HG03045 (cell line): ENCODE results near the gene TCAF1.
A peak's percentile ranks its signal among the peaks of the same experiment; 100 is the strongest.

Experiments
- ATAC-seq: cut with Tn5 transposase; IDR thresholded peaks from one replicate; pipeline ENCODE4 v1.9.1; 2021; ENCODE audit warnings: mild to moderate bottlenecking, moderate library complexity; ENCODE audit not compliant: unreplicated experiment

The TCAF1 gene, protein sequence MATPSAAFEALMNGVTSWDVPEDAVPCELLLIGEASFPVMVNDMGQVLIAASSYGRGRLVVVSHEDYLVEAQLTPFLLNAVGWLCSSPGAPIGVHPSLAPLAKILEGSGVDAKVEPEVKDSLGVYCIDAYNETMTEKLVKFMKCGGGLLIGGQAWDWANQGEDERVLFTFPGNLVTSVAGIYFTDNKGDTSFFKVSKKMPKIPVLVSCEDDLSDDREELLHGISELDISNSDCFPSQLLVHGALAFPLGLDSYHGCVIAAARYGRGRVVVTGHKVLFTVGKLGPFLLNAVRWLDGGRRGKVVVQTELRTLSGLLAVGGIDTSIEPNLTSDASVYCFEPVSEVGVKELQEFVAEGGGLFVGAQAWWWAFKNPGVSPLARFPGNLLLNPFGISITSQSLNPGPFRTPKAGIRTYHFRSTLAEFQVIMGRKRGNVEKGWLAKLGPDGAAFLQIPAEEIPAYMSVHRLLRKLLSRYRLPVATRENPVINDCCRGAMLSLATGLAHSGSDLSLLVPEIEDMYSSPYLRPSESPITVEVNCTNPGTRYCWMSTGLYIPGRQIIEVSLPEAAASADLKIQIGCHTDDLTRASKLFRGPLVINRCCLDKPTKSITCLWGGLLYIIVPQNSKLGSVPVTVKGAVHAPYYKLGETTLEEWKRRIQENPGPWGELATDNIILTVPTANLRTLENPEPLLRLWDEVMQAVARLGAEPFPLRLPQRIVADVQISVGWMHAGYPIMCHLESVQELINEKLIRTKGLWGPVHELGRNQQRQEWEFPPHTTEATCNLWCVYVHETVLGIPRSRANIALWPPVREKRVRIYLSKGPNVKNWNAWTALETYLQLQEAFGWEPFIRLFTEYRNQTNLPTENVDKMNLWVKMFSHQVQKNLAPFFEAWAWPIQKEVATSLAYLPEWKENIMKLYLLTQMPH

DNA sequence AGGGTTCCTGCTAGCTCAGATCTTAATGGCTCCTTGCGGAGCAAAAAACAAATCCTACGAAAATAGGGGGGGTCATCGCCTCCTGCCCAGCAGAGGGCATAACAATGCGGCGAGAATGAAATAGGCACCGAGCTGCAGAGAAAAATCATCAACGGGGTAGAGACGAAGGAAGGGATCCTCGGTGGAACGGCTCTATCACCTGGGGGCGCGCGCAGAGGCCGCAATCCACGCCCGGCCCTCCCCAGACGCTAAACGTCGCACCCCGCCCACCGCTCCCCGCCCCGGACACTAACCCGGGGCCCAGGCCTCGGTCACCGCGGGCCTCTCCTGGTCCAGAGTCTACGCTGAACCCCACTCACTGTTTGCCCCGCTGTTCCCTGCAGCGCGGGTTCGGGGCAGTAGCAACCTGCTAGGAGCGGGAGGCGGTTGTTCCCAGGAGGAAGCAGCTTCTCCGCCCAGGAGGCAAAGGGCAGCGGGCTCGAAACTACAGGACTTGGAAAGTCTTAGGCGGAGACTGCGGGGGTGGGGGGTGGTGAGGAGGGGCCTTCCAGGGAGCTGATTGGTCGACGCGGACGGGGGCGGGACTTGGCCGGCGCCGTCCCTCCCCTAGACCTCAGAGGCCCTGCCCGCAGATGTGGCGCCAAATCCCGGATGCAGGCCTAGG lies at the start of gene TCAF1:
TSS of gene TCAF1 (minus strand) at position 509 of the 664 bp plus-strand sequence. CDS start 25,568 bp downstream, outside the sequence.
- peak; percentile 95 for ATAC-seq

DNA sequence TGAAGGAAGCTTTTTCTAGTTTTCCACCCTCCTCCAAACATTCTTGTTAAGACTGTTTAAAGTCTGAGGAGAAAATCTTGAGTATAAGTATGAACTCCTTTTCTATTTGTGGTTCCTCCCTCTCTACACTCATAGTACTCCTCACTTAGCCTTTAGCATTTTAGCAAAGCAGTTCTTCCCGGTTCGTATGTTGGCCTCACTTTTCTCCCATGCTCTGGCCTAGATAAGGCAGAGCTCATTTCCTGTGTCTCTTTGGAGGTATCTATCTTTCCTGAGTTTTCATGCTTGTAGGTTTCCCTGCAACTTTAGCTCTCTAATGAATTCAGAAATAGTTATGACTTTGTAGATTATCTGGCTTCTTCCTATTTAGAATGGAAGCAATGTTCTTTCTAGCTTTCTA lies 46.8 kb upstream of the TCAF1 start:
- no peak for ATAC-seq

DNA sequence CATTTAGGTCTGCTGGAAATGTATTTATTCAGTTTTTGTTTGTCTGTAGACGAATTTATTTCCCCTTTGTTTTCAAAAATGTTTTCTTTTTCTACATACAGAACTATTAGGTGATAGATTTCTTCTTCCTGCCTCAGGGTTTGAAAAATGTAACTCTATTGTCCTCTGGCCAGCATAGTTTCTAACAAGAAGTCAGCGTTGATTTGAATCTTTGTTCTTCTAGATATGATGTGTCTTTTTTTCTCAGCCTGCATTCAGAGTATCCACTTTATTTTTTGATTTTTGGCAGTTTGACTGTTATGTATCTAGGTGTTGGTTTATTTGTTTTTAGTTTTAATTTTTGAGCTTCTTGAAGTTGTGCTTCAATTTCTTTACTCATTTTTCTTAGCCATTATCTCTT lies 45.1 kb upstream of the TCAF1 start:
- ATAC-seq: no peak

DNA sequence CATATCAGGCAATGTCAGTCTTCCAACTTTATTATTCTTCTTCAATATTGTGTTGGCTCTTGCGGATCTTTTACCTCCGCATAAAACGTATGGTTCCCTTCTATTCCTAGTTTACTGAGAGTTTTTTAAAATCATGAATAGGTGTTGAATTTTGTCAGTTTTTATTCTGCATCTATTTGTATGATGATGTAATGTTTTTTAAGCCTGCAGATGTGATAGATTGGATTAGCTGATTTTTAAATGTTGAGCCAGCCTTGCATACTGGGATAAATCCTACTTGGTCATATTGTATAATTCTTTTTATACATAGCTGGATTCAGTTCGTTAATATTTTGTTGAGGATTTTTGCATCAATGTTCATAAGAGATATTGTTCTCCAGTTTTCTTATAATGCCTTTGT lies 43.4 kb upstream of the TCAF1 start:
- ATAC-seq: no peak

DNA sequence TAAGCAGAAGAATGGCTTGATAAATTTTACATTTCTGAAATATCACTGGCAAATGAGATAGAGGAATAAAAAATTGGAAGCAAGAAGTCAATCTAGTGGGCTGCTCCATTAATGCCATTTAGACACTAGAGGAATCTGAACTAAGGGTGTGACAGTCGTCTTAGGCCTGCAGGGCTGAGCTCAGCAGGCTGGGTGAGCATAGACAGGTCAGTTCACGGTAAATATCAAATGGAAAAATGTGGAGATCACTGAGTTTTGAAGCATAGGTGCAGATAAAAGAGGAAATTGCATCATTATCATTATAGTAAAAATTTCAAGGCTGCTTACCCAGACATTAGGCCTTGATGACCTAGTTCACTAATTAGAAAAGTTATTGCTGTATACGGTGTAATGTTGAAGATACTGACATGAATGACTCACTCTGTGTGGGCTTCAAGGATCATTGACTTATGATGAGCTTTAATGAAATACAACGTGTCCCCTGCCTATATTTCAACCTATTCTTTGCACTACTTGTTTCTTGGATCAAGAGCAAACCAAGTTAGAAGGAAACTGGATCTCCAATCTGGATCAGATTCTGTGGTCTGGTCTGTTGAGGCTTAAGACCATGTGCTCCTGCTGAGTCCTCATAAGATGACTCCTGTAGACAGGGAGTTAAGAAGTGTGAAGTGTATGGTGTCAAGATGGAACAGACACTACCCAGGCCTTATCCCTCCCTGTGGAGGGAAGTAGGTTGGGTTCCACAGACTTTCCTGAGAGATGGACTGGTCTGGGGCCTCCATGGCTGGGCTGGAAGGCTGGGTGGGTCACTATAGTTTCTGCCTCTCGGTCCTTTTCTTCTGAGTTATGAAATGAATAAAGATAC lies 36.6 kb upstream of the TCAF1 start:
- ATAC-seq: no peak

DNA sequence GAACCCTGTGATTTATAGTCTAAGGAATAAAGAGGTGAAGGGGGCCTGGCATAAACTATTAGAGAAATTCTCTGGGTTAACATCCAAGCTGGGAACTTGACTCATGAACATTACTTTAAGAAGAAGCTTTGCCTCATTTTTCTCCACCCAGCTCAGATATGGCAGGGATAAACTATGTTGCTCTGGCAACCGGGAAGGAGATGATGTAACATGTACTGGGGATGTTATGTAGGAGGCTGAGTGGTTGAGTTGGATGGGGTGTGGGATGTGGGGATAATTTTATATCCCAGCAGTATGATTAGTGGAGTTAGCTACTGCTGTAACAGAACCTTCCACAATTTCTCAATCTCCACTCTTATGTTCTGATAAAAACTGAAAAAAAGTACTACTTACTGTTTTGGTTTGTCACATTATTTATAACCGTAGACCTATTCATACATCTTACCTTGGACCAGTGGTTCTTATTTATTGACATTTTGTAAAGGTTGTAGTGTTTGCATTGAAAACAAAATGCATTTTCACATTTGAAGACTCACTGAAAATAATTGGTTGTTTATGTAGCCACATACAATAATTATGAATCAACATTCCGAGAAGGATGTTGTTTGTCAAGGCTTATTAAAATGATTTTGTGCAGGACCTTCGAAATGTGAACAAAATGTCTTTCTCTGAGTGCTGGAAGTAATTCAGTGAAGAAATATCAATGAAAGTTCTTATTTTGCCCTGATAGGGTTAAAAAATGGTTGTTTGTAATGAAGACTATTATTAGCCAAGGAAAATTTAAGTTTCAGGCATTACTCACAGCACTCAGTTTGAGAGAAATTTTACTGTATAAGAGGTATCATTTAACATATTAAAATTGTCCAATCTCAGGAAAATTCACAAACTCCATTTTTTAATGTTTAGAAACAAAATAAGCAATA lies 34.4 kb upstream of the TCAF1 start:
- no peak for ATAC-seq

DNA sequence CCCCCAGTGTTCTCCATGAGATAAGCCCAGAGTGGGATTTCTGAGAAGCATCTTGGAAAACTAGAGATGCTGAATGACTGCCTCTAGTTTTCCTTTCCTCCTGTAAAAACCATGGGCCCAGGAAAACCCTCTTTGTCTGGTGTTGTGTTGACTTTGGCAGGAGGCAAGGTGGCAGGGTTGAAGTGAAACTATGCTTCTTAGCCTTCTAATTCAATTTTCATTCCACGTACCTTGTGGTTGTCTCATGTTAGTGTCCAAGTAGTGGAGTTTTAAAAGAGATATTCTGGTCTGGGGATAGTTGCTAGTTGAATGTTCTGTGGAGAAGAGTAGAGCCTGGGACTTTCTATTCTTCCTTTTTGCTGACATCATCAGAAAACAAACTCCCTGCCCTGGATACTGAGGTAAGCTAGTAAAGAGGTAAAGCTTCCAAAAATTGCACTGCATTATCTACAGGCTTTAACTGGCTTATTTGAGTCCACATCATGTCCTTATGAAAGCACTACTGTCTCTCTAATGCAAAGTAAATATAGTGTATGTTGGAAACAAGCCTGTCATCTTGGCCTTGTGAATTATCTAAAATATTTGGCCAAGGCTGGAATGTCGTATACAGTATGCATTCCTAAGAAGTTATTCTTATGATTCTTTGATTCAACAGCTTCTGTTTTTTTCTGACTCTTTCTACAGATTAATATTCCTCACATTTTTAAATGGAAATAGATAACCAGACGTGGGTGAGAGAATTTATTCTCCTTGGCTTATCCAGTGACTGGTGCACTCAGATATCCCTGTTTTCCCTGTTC lies 32.8 kb upstream of the TCAF1 start, which contains the start of gene OR2F2:
TSS of gene OR2F2 (plus strand) at position 708 of the 800 bp plus-strand sequence. CDS start at position 708, 0 bp downstream.
- ATAC-seq: no peak

DNA sequence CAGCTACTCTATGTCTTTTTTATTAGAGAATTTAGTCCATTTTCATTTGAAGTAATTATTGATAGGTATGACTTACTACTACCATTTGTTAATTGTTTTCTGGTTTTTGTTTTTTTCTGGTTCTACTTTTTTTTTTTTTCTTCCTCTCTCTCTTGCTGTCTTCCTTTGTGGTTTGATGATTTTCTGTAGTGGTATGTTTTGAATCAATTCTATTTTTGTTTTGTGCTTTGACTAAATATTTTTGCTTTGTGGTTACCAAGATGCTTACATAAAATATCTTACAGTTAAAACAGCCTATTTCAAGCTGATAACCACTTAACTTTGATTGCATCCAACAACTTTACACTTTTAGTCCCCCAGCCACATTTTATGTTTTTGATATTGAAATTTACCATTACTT lies 29.8 kb upstream of the TCAF1 start:
- no peak for ATAC-seq

DNA sequence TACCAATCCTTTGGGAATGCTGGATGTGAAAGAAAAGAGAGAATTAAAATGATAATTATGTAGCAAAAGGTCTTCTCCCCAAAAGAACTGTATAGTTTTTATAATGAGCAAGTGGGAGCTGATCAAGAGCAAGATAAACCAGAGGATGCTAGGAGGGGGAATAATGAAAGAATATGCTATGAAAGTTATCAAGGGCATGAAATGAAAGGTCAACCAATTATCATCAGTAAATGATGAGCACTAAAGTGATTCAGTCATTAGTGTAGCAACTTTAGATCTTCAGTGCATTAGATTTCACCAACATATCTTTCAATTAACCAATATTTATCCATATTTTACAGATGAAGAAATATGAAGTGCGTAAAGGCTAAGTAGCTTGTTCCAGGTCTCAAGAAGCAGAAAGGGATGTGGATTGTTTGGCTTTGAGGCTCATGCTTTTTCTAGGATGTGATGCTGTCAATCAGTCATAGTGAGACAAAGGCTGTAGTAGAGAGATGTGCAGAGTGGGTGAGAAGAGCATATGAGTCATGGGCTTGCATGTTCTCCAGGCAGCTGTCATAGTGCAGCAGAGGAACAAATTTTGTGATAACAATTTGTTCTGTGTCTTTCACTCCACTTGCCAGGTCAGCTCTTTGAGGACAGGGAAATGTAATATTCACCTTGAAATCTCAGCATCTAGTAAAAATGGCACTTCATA lies 27.4 kb upstream of the TCAF1 start:
- ATAC-seq: peak; percentile 59

DNA sequence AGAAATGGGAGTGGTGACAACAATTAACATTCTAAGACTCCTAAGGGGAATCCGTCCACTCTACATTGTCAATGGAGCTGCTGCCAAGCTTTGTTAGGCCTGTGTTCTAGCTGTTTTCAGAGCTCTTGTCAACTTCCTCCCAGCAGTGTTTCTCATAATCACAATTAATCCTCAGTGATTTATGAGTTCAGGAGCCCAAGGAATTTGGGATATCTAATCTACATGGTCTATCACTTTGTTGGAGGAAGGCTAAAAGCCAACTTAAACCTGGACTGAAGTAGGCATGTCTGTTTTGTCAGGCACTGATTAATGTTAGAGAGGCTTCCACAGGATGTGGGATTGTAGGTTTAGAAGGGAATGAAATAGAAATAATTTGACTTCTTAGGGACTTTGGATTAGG lies 22.9 kb upstream of the TCAF1 start:
- ATAC-seq: no peak

DNA sequence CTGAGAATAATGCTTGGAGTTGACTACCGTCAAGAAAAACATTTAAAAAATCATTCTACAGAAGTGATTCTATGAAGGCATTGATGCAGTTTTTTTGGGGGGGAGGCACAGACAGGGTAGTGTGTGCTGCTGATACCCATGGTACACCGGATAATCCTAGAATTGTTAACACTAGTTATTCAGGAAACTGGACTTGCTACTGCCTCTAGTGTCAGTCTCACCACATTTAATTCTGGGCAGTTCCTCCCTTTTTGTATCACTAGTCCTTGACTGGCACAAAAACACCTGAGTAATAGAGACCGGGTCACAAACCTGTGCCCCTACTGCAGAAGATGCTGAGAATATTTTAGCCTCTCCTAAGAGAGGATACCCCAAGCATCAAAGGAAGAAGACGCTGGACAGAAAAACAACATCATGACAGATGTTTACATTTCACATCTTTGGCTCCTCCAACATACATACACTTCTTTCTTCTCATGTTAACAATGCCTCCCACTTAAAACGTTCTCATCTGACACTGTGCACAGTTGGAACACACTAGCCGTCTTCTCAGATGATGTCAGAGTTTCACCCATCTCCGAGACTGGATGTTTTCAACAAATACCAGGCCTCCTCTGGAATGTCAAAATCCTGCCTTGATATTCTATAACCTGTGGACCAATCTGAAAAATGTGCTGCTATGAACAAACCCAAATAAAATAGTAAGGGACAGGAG lies 13.1 kb upstream of the TCAF1 start:
- no peak for ATAC-seq

DNA sequence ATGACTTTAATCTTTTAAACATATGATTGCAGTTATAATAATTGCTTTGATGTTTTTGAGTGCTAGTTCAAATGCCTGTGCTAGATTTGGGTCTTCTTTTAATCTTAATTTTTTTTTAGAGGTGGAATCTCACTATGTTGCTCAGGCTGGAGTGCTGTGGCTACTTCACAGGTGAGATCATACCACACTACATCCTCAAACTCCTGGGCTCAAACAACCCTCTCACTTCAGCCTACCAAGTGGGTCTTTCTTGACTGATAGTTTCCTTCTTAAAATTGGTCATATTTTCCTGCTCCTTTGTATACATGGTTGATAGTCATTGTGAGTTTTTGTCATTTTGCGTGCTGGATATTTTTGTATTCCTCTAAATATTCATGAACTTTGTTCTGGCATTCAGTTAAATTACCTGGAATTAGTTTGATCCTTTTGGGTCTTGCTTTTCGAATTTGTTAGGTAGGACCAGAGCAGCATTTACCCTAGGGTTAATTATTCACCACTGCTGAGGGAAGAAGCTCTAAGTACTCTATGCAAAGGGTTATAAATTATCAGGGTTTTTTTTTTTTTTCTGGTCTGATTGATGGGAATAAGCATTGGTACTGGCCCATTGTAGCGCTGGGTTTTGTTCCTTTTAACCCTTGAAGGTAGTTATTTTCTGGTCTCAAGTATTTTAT lies 12.1 kb upstream of the TCAF1 start:
- ATAC-seq: no peak

DNA sequence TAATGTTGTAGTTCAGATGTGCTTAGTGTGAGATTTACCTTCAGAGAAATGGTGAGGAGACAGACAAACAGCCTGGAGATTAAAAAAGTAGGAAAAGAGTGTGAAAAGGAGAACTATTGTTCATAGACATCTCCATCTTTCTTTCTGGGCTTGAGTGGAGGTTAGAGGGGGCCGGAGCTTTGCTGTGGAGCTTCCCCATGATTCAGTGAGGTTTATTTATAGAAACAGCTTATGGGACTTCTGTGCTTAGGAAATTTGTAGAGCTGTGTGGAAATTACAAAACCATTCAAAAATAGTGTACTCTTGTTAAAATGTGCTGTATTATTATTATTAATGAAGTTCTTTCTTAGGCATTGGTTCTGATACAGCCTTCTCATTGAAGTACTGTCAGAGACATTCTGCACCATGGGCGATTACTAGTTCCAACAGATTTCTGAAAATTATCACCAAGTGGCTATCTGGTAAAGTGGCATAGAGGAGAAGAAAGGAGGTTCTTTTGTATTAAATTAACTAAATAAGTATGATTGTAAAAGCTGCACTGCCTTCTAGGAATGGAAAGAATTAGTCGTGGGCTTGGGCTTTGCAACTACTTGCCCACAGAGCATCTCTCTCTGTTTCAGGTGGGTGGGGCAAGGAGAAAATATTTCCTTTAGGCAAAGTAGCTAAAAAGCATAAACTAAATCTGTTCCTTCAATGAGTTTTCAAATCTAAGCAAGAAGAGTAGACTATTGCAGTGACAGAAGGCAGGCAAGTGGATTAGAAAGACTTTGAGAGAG lies 8.7 kb upstream of the TCAF1 start:
- ATAC-seq: no peak

DNA sequence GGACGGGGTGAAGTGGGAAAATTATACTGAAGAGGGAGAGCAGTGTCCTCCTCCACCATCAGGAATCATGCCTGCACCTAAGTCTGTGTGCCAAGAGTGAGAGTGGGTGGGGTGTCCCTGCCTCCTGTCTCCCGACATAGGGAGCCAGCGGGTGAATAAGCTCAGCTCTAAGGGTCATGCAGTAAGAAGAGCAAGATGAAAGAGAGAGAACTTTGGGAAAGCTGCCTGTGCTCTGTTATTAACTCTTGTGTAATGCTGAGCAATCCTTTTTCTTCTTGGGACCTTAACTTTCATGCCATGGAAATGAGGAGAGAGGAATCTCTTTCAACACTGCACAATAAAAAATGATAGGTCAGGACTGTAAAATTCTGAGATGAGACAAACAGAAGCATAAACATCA lies 7.9 kb upstream of the TCAF1 start:
- ATAC-seq: no peak

DNA sequence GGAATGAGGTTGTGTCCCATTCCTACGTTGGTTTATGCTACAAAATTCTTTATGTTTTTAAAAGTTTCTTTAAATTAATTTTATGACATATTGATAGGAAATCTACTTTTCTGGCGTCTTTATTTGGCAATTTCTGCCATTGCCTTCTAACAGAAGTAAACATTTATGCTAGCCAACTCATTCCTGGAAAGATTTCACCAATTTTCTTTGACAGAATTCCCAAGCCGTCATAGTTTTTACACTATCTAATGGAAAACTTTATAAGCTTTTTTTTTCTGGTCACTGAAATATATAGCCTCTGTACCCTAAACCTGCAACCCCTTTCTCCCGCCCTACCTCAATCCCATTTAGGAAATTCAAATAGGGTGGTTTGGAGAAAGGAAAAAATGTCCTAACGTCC lies 6.1 kb upstream of the TCAF1 start:
- ATAC-seq: no peak

DNA sequence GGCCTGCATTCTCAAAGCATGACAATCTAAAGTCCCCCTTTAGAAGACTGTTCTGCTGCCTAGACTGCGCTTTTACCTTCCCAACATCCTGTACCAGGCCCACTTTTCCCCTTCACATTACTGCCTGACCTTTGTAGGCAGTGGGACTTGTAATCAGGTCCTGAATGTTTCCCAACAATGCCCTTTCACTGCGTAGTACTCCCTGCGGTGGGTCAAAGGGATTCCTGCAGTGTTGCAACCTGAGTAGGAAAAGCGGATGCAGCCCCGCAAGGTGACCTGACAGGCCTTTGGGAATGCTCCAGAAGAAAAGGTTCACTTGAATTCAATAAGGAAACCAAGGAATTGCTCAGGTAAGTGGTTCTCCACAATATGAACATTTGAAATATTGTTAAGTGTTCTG lies 4.9 kb upstream of the TCAF1 start:
- no peak for ATAC-seq
